Measurements from ENCODE around the gene BCAS3.

BCAS3 gene

GRCh38 chr17:61289408-61290385 lies 612.0 kb downstream of the BCAS3 start:
- no peak for TF ChIP-seq CTCF (IDR thresholded peaks at IDR 0.05; ENCODE audit: insufficient read depth, low read depth, low read length, missing control alignments)
- DNase-seq (ENCODE audit: low read depth), result no peak
- H3K4me3 ChIP-seq (ENCODE audit: low read length), result no peak overlapping the region

- DNase-seq (ENCODE audit: low read depth), result no peak
- H3K4me3 ChIP-seq (ENCODE audit: low read length), result no peak overlapping the region
- TF ChIP-seq CTCF (IDR thresholded peaks at IDR 0.05; ENCODE audit: insufficient read depth, low read depth, low read length, missing control alignments), result no peak
These were observed 614.0 kb downstream of the BCAS3 start for GRCh38 chr17:61291451-61292285.

- DNase-seq (ENCODE audit: low read depth), result no peak
- no peak overlapping the region for H3K4me3 ChIP-seq (ENCODE audit: low read length)
- TF ChIP-seq CTCF (IDR thresholded peaks at IDR 0.05; ENCODE audit: insufficient read depth, low read depth, low read length, missing control alignments), result no peak
These were observed 616.6 kb downstream of the BCAS3 start for GRCh38 chr17:61294286-61294685.

- TF ChIP-seq CTCF (IDR thresholded peaks at IDR 0.05; ENCODE audit: insufficient read depth, low read depth, low read length, missing control alignments), result no peak
These were observed 617.1 kb downstream of the BCAS3 start for GRCh38 chr17:61294777-61295176.

GRCh38 chr17:61296058-61296457 lies 618.4 kb downstream of the BCAS3 start:
- no peak for TF ChIP-seq CTCF (IDR thresholded peaks at IDR 0.05; ENCODE audit: insufficient read depth, low read depth, low read length, missing control alignments)
- DNase-seq (ENCODE audit: low read depth), result no peak
- H3K4me3 ChIP-seq (ENCODE audit: low read length), result no peak overlapping the region

More at GRCh38 chr17:61294777-61295176, 617.1 kb downstream of the BCAS3 start:
- DNase-seq (ENCODE audit: low read depth), result peak; percentile 81
- no peak overlapping the region for H3K4me3 ChIP-seq (ENCODE audit: low read length)

- TF ChIP-seq CTCF (IDR thresholded peaks at IDR 0.05; ENCODE audit: insufficient read depth, low read depth, low read length, missing control alignments), result no peak
- DNase-seq (ENCODE audit: low read depth), result no peak
- H3K4me3 ChIP-seq (ENCODE audit: low read length), result no peak overlapping the region
These were observed 622.2 kb downstream of the BCAS3 start for GRCh38 chr17:61299517-61300513.
